ENCODE data around the gene WNT7B. TPM values are rescaled to one million over a fixed set of nuclear protein-coding genes. Genes with fewer than 3 reads are reported as not detected.
A peak's percentile ranks its signal among the peaks of the same experiment; 100 is the strongest.

The WNT7B gene
- total and polyA plus RNA-seq, 8 donors, result 0.16 to 1.3 (median 0.71) TPM

DNA sequence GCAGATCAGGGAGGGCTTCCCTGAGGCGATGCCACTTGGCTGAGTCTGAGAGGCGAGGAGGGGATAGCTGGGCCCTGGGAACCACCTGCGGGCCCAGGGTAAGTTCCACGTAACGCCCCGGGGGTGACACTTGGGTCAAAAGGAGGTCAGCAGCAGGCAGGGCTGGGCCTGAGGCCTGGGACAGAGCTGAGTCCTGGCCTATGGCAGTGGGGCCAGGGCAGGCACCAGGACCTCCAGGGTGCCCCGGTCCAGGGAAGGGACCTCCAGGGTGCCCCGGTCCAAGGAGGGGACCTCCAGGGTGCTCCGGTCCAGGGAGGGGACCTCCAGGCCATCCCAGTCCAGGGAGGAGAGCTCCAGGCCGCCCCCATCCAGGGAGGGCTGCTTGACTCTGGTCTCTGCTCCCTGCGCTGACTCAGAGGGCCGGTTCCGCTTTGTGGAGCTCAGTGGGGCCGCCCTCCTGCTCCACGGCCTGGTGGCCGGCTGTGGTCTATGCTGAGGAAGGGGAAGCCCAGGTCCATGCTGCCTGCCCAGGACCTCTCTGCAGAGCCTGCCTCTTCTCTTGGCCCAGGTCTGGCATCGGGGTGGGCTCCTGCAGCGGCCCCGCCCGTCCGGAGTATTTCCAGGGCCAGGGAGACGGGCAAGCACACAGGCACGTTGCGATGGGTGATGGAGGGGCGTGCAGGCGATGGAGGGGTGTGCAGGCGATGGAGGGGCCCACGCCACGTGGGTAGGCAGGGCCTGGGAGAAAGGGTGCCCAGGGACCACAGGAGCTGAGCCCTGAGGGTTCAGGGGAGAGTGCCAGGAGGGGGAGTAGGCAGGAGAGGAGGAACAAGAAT, 19.5 kb upstream of the WNT7B start:
- no peaks in the 10 kb centered on the region for H3K9me3 ChIP-seq
- DNase-seq (peak in 4 of 6 donors; percentile 50 to 78 (median 60)), FAIRE-seq (no peak), ATAC-seq (peak in 3 of 4 donors; percentile 13 to 60 (median 59))
- 83 to 85% methylated on average over 25 to 29 of the region's 29 CpGs for WGBS, 2 donors
- peaks cover 0 to 5% (median 0%) of the 10 kb centered on the region in 3 donors for H3K4me1 ChIP-seq
- no peaks in the 10 kb centered on the region for H3K36me3 ChIP-seq
- intact Hi-C loops (cut with DNase I), result loop anchor here in 2 of 3 donors (10.0 kb wide), 2 partner anchors 318 to 538 kb away; partner anchors contain the start of gene CELSR1 (in 1 of the 2)
- peak overlapping the region in 3 of 4 donors; percentile 22 to 63 (median 47) for H3K27ac ChIP-seq
- no peak overlapping the region for H3K4me3 ChIP-seq
- TF ChIP-seq, protein P1, sequence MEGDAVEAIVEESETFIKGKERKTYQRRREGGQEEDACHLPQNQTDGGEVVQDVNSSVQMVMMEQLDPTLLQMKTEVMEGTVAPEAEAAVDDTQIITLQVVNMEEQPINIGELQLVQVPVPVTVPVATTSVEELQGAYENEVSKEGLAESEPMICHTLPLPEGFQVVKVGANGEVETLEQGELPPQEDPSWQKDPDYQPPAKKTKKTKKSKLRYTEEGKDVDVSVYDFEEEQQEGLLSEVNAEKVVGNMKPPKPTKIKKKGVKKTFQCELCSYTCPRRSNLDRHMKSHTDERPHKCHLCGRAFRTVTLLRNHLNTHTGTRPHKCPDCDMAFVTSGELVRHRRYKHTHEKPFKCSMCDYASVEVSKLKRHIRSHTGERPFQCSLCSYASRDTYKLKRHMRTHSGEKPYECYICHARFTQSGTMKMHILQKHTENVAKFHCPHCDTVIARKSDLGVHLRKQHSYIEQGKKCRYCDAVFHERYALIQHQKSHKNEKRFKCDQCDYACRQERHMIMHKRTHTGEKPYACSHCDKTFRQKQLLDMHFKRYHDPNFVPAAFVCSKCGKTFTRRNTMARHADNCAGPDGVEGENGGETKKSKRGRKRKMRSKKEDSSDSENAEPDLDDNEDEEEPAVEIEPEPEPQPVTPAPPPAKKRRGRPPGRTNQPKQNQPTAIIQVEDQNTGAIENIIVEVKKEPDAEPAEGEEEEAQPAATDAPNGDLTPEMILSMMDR (IDR thresholded peaks at IDR 0.05), result no peak
- no peaks in the 10 kb centered on the region for H3K27me3 ChIP-seq

DNA sequence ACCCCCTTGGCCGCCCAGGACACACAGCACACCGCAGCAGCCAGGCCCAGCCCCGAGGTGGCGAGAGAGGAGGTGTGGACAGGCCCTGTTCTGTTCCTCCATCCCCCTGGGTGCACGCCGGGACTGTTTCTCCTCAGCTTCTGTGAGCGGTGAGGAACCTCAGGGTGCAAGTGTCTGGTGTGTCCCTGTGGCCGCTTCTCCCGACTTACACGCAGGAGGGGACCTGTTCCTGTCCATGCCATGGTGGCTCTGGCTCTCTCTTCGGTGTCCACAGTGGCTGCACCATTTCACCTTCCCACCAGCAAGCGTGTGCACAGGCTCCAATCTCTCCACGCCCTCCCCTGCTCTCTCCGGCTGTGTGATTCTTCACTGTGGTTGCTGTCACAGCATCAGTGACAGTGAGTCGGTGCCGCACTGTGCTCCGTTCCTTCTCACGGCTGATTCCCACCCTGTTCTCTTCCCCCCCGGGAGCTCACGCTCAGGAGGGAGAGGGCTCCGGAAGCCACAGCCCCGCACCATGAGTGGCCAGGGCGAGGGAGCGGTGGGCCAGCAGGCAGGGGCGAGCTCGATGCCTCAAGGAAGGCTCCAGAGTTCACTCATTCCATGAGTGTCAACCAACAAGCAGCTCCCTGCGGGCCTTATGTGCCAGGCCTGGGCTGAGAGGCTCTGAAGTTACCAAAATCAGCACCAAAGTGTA, 18.6 kb upstream of the WNT7B start:
- Histone ChIP-seq H3K27ac (no peak overlapping the region), H3K9me3 (no peaks in the 10 kb centered on the region), H3K27me3 (no peaks in the 10 kb centered on the region), H3K36me3 (no peaks in the 10 kb centered on the region), H3K4me1 (peaks cover 0 to 5% (median 0%) of the 10 kb centered on the region in 3 donors), H3K4me3 (no peak overlapping the region)
- 83% methylated on average over 27 of the region's 27 CpGs for WGBS, 2 donors
- FAIRE-seq (no peak), ATAC-seq (no peak), DNase-seq (peak in 3 of 6 donors; percentile 41 to 65 (median 58))
- TF ChIP-seq, protein P1 (IDR thresholded peaks at IDR 0.05), result no peak
- intact Hi-C loops (cut with DNase I), result loop anchor here in 2 of 3 donors (2.0 to 10.0 kb wide), 3 partner anchors 319 to 539 kb away; partner anchors contain the start of gene CELSR1 (in 1 of the 2)

DNA sequence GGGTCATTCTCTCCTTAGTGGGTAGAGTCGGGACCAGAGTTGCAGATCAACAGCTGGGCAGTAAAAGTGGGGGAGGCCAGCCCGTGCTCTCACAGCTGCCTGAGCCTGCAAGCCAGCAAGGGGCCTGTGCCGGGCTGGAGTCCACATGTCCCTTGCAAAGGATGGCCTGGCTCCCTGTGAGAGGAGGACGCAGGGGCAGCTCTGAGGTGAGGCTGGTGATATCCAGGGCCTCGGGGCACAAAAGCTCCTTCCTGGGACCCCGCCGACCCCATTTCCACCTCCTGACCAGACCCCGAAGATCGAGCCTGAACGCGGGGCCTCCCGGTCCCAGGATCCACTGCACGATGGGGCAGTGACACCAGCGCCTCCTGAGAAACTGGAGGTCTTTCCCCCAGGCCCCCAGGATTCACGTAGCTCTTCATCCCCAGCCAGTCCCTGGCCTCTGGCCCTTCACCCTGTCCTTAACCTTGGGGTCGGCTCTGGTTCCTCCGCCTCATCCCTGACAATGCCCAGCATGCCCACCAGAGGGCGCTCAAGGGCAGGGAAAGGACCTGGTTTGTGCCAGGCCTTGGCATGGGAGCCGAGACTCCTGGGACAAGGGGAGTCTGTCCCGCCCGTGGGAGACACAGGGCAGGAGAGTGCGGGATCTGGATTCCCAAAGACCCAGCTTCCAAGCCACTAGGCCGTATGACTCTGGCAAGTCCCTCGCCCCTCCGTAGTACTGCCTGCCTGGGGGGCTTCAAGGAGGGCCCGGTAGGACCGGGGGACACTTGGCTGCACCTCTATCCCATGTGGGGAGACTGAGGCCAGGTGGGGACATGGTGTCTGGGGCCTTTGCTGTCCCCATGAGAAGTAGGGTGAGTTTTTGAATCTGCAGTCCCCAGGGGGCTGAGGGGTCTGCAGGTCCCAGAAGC, 17.8 kb upstream of the WNT7B start:
- no peaks in the 10 kb centered on the region for H3K9me3 ChIP-seq
- no peaks in the 10 kb centered on the region for H3K36me3 ChIP-seq
- H3K27me3 ChIP-seq, result no peaks in the 10 kb centered on the region
- no peak overlapping the region for H3K4me3 ChIP-seq
- FAIRE-seq, result no peak
- peak; percentile 76 to 81 (median 76) for ATAC-seq
- peaks cover 0 to 5% (median 0%) of the 10 kb centered on the region in 3 donors for H3K4me1 ChIP-seq
- WGBS, 2 donors, result 31 to 32% methylated on average over 27 of the region's 27 CpGs
- DNase-seq, result peak; percentile 67 to 99 (median 90)
- intact Hi-C loops (cut with DNase I), result loop anchor here in 2 of 3 donors (2.0 to 10.0 kb wide), 3 partner anchors 320 to 540 kb away; partner anchors contain the start of gene CELSR1 (in 1 of the 2)
- TF ChIP-seq, protein P1 (IDR thresholded peaks at IDR 0.05), result peak; percentile 96 to 99 (median 98)
- H3K27ac ChIP-seq, result no peak overlapping the region

DNA sequence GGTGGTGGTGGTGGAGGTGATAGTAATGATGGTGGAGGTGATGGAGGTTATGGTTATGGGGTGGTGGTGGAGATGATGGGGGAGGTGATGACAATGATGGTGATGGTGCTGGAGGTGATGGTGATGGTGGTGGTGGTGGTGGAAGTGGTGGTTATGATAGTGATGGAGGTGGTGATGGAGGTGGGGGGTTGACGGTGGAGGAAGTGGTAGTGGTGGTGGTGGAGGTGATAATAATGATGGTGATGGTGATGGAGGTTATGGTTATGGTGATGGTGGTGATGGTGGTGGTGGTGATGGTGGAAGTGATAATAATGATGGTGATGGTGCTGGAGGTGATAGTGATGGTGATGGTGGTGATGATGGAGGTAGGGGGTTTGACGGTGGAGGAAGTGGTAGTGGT, 16.9 kb upstream of the WNT7B start:
- peak in 1 of 6 donors; percentile 4 for DNase-seq
- Histone ChIP-seq H3K36me3 (no peaks in the 10 kb centered on the region), H3K4me3 (no peak overlapping the region), H3K9me3 (no peaks in the 10 kb centered on the region), H3K4me1 (peaks cover 0 to 5% (median 0%) of the 10 kb centered on the region in 3 donors), H3K27me3 (no peaks in the 10 kb centered on the region), H3K27ac (no peak overlapping the region)
- TF ChIP-seq, protein P1 (IDR thresholded peaks at IDR 0.05), result no peak
- no peak for FAIRE-seq
- intact Hi-C loops (cut with DNase I), result loop anchor here in 2 of 3 donors (2.0 to 10.0 kb wide), 3 partner anchors 321 to 541 kb away; partner anchors contain the start of gene CELSR1 (in 1 of the 2)
- no peak for ATAC-seq
- 40 to 73% methylated on average over 2 of the region's 2 CpGs for WGBS, 2 donors

Data from pancreas (tissue), 10 donors.